ENCODE measurements around the gene ENHO.
A peak's percentile ranks its signal among the peaks of the same experiment; 100 is the strongest.

The ENHO gene

GRCh38 chr9:34557426-34558321 lies 34.9 kb upstream of the ENHO start:
- Histone ChIP-seq H3K27ac (ENCODE audit: low read depth, low read length) (no peak overlapping the region), H3K27me3 (ENCODE audit: control insufficient read depth in 5 of 5, insufficient read depth in 4 of 5, low read length in 5 of 5) (peaks cover 0 to 18% (median 3%) of the 10 kb centered on the region in 5 donors), H3K4me1 (ENCODE audit: control insufficient read depth in 5 of 5, insufficient read depth in 5 of 5, low read length in 5 of 5) (peaks cover 2 to 37% (median 24%) of the 10 kb centered on the region in 5 donors)

DNA sequence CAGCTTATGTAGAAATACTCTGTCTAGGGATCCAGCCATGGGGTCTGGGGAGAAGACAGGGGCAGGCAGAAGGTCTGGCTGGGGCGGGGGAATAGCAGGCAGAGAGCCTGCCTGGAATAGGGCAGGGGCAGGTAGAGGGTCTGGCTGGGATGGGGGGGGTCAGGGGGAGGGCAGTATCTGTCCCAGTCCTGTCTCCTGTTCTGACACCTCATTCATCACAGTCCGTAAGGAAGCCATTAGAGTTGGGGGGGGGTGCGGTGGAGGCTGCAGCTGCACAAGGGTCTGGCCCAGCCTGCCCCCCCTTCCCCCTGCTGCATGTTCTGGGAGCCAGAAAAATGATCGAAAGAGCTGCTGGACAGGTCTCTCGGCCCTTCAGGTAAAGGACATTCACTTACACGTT lies 34.2 kb upstream of the ENHO start:
- Histone ChIP-seq H3K27me3 (ENCODE audit: control insufficient read depth in 5 of 5, insufficient read depth in 4 of 5, low read length in 5 of 5) (peaks cover 0 to 18% (median 3%) of the 10 kb centered on the region in 5 donors), H3K4me3 (ENCODE audit: low read depth in 1 of 5, low read length in 5 of 5) (no peak overlapping the region), H3K36me3 (ENCODE audit: control insufficient read depth in 5 of 5, insufficient read depth in 5 of 5, low read length in 5 of 5) (peaks cover 0 to 36% (median 16%) of the 10 kb centered on the region in 5 donors)

More at GRCh38 chr9:34557426-34558321, 34.9 kb upstream of the ENHO start:
- Histone ChIP-seq H3K9me3 (ENCODE audit: control insufficient read depth in 5 of 5, low read length in 5 of 5) (peaks cover 0 to 6% (median 0%) of the 10 kb centered on the region in 5 donors), H3K4me3 (ENCODE audit: low read depth in 1 of 5, low read length in 5 of 5) (no peak overlapping the region), H3K36me3 (ENCODE audit: control insufficient read depth in 5 of 5, insufficient read depth in 5 of 5, low read length in 5 of 5) (peaks cover 0 to 31% (median 15%) of the 10 kb centered on the region in 5 donors), H3K9ac (ENCODE audit: low read length in 5 of 5) (no peak overlapping the region)

DNA sequence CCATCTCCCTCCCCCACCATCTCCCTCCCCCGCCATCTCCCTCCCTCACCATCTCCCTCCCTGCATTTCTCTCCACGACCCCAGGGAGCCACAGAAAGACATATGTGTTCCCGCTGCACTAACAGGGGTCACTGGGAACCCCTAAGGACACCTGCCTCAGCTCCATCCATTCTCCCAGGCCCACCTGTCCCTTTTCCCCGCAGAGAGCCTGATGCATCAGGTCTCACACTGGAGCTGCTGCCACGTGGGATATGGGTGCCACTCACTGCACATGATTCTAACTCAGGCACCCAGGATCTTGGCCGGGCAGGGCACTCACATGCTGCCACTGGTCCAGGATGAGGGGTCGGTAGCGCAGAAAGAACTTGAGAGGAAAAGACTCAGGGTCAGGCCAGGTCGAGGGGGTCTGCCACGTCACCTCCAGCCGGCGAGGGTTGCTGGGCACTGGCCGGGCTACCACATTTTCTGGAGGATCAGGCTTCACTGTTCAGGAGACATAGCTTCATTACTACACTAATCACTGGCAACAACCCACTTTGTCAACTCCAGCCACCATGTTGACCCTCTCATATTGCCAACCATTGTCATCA lies 33.2 kb upstream of the ENHO start:
- Histone ChIP-seq H3K9ac (ENCODE audit: low read length in 5 of 5) (no peak overlapping the region), H3K36me3 (ENCODE audit: control insufficient read depth in 5 of 5, insufficient read depth in 5 of 5, low read length in 5 of 5) (peaks cover 0 to 39% (median 18%) of the 10 kb centered on the region in 5 donors), H3K27me3 (ENCODE audit: control insufficient read depth in 5 of 5, insufficient read depth in 4 of 5, low read length in 5 of 5) (peaks cover 0 to 18% (median 3%) of the 10 kb centered on the region in 5 donors), H3K4me3 (ENCODE audit: low read depth in 1 of 5, low read length in 5 of 5) (no peak overlapping the region), H3K27ac (ENCODE audit: low read depth, low read length) (no peak overlapping the region), H3K9me3 (ENCODE audit: control insufficient read depth in 5 of 5, low read length in 5 of 5) (no peaks in the 10 kb centered on the region), H3K4me1 (ENCODE audit: control insufficient read depth in 5 of 5, insufficient read depth in 5 of 5, low read length in 5 of 5) (peaks cover 2 to 36% (median 24%) of the 10 kb centered on the region in 5 donors)

More for the DNA sequence above, 34.2 kb upstream of the ENHO start:
- Histone ChIP-seq H3K27ac (ENCODE audit: low read depth, low read length) (no peak overlapping the region), H3K4me1 (ENCODE audit: control insufficient read depth in 5 of 5, insufficient read depth in 5 of 5, low read length in 5 of 5) (peaks cover 2 to 37% (median 24%) of the 10 kb centered on the region in 5 donors), H3K9me3 (ENCODE audit: control insufficient read depth in 5 of 5, low read length in 5 of 5) (peaks cover 0 to 1% (median 0%) of the 10 kb centered on the region in 5 donors), H3K9ac (ENCODE audit: low read length in 5 of 5) (no peak overlapping the region)

- peaks cover 2 to 31% (median 20%) of the 10 kb centered on the region in 5 donors for H3K4me1 ChIP-seq (ENCODE audit: control insufficient read depth in 5 of 5, insufficient read depth in 5 of 5, low read length in 5 of 5)
- H3K9ac ChIP-seq (ENCODE audit: low read length in 5 of 5), result no peak overlapping the region
- H3K36me3 ChIP-seq (ENCODE audit: control insufficient read depth in 5 of 5, insufficient read depth in 5 of 5, low read length in 5 of 5), result peaks cover 0 to 39% (median 18%) of the 10 kb centered on the region in 5 donors
- H3K9me3 ChIP-seq (ENCODE audit: control insufficient read depth in 5 of 5, low read length in 5 of 5), result no peaks in the 10 kb centered on the region
- H3K27ac ChIP-seq (ENCODE audit: low read depth, low read length), result no peak overlapping the region
- H3K27me3 ChIP-seq (ENCODE audit: control insufficient read depth in 5 of 5, insufficient read depth in 4 of 5, low read length in 5 of 5), result peaks cover 0 to 18% (median 3%) of the 10 kb centered on the region in 5 donors
- H3K4me3 ChIP-seq (ENCODE audit: low read depth in 1 of 5, low read length in 5 of 5), result no peak overlapping the region
Observed at GRCh38 chr9:34555500-34555899, 32.7 kb upstream of the ENHO start.

DNA sequence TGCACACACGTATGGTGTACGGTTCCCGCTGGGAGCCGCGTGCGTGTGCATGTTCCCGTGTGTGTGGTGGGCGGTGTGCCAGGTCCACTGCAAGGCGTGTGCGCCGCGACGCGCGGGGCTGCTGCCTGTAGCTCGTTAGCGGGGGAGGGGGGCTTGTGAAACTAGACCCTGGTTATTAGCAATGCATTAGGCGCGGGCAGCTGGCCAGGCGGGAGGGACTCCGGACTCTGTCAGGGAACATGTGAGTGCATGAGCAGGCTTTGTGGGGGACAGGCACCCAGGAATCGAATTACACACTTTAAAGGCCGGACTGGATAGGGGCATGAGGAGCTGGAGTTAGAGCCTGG lies 32.2 kb upstream of the ENHO start:
- Histone ChIP-seq H3K36me3 (ENCODE audit: control insufficient read depth in 5 of 5, insufficient read depth in 5 of 5, low read length in 5 of 5) (peaks cover 0 to 39% (median 18%) of the 10 kb centered on the region in 5 donors), H3K9me3 (ENCODE audit: control insufficient read depth in 5 of 5, low read length in 5 of 5) (no peaks in the 10 kb centered on the region), H3K27ac (ENCODE audit: low read depth, low read length) (no peak overlapping the region), H3K27me3 (ENCODE audit: control insufficient read depth in 5 of 5, insufficient read depth in 4 of 5, low read length in 5 of 5) (peaks cover 0 to 13% (median 3%) of the 10 kb centered on the region in 5 donors), H3K4me3 (ENCODE audit: low read depth in 1 of 5, low read length in 5 of 5) (no peak overlapping the region), H3K4me1 (ENCODE audit: control insufficient read depth in 5 of 5, insufficient read depth in 5 of 5, low read length in 5 of 5) (peaks cover 2 to 25% (median 14%) of the 10 kb centered on the region in 5 donors), H3K9ac (ENCODE audit: low read length in 5 of 5) (no peak overlapping the region)

DNA sequence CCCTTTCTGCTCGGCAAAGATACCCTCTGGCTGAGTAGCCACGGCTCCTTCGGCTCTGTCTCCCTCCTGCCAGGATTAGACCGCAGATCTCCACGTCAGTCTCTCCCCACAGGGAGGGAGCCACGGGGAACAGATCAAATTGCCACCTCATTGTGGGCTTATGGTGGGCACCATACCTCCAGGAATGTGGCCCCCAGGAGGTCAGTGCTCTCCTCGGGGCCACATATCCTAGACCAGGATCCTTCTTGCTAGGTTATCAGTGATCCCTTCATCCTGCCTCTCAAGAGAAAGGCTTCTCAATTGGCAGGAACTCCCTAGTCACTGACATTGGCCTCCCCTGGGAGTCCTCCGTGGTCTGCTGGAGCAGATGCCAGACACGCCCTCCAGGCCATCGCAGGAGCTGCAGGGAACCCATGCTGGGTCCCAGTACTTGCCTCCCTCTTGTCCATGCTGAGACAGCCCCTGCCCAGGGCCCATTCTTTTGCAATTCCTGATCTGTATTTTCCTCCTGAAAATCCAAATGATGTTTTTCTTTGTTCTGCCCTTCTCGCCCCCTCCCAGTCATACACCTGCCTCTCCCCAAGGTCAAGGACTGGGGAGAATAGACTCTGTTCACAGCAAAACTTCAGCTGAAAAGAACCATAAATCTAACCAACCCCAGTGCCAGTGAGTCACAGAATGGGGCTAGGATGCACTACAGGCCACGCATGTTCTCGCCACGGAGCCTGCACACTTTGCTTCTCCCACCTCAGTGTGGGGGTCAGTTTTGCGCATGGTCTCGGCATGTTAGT lies 31.6 kb upstream of the ENHO start:
- peaks cover 0 to 39% (median 18%) of the 10 kb centered on the region in 5 donors for H3K36me3 ChIP-seq (ENCODE audit: control insufficient read depth in 5 of 5, insufficient read depth in 5 of 5, low read length in 5 of 5)
- no peak overlapping the region for H3K4me3 ChIP-seq (ENCODE audit: low read depth in 1 of 5, low read length in 5 of 5)
- peaks cover 0 to 12% (median 3%) of the 10 kb centered on the region in 5 donors for H3K27me3 ChIP-seq (ENCODE audit: control insufficient read depth in 5 of 5, insufficient read depth in 4 of 5, low read length in 5 of 5)
- peaks cover 2 to 20% (median 10%) of the 10 kb centered on the region in 5 donors for H3K4me1 ChIP-seq (ENCODE audit: control insufficient read depth in 5 of 5, insufficient read depth in 5 of 5, low read length in 5 of 5)
- no peak overlapping the region for H3K27ac ChIP-seq (ENCODE audit: low read depth, low read length)
- H3K9ac ChIP-seq (ENCODE audit: low read length in 5 of 5), result peak overlapping the region in 1 of 5 donors; percentile 28
- no peaks in the 10 kb centered on the region for H3K9me3 ChIP-seq (ENCODE audit: control insufficient read depth in 5 of 5, low read length in 5 of 5)

GRCh38 chr9:34553511-34554021 lies 30.8 kb upstream of the ENHO start:
- Histone ChIP-seq H3K9ac (ENCODE audit: low read length in 5 of 5) (no peak overlapping the region), H3K27ac (ENCODE audit: low read depth, low read length) (no peak overlapping the region), H3K27me3 (ENCODE audit: control insufficient read depth in 5 of 5, insufficient read depth in 4 of 5, low read length in 5 of 5) (peaks cover 0 to 7% (median 0%) of the 10 kb centered on the region in 5 donors), H3K36me3 (ENCODE audit: control insufficient read depth in 5 of 5, insufficient read depth in 5 of 5, low read length in 5 of 5) (peaks cover 0 to 39% (median 18%) of the 10 kb centered on the region in 5 donors), H3K9me3 (ENCODE audit: control insufficient read depth in 5 of 5, low read length in 5 of 5) (no peaks in the 10 kb centered on the region), H3K4me1 (ENCODE audit: control insufficient read depth in 5 of 5, insufficient read depth in 5 of 5, low read length in 5 of 5) (peaks cover 2 to 14% (median 6%) of the 10 kb centered on the region in 5 donors), H3K4me3 (ENCODE audit: low read depth in 1 of 5, low read length in 5 of 5) (no peak overlapping the region)

GRCh38 chr9:34552986-34553385 lies 30.2 kb upstream of the ENHO start:
- peaks cover 0 to 39% (median 18%) of the 10 kb centered on the region in 5 donors for H3K36me3 ChIP-seq (ENCODE audit: control insufficient read depth in 5 of 5, insufficient read depth in 5 of 5, low read length in 5 of 5)
- no peaks in the 10 kb centered on the region for H3K9me3 ChIP-seq (ENCODE audit: control insufficient read depth in 5 of 5, low read length in 5 of 5)
- H3K4me1 ChIP-seq (ENCODE audit: control insufficient read depth in 5 of 5, insufficient read depth in 5 of 5, low read length in 5 of 5), result peaks cover 2 to 14% (median 6%) of the 10 kb centered on the region in 5 donors
- peaks cover 0 to 7% (median 0%) of the 10 kb centered on the region in 5 donors for H3K27me3 ChIP-seq (ENCODE audit: control insufficient read depth in 5 of 5, insufficient read depth in 4 of 5, low read length in 5 of 5)
- H3K9ac ChIP-seq (ENCODE audit: low read length in 5 of 5), result no peak overlapping the region
- H3K4me3 ChIP-seq (ENCODE audit: low read depth in 1 of 5, low read length in 5 of 5), result no peak overlapping the region
- H3K27ac ChIP-seq (ENCODE audit: low read depth, low read length), result no peak overlapping the region

- H3K27ac ChIP-seq (ENCODE audit: low read depth, low read length), result no peak overlapping the region
- no peak overlapping the region for H3K4me3 ChIP-seq (ENCODE audit: low read depth in 1 of 5, low read length in 5 of 5)
- peaks cover 0 to 38% (median 18%) of the 10 kb centered on the region in 5 donors for H3K36me3 ChIP-seq (ENCODE audit: control insufficient read depth in 5 of 5, insufficient read depth in 5 of 5, low read length in 5 of 5)
- peaks cover 2 to 16% (median 7%) of the 10 kb centered on the region in 5 donors for H3K4me1 ChIP-seq (ENCODE audit: control insufficient read depth in 5 of 5, insufficient read depth in 5 of 5, low read length in 5 of 5)
- no peak overlapping the region for H3K9ac ChIP-seq (ENCODE audit: low read length in 5 of 5)
- H3K27me3 ChIP-seq (ENCODE audit: control insufficient read depth in 5 of 5, insufficient read depth in 4 of 5, low read length in 5 of 5), result peaks cover 0 to 5% (median 1%) of the 10 kb centered on the region in 5 donors
- no peaks in the 10 kb centered on the region for H3K9me3 ChIP-seq (ENCODE audit: control insufficient read depth in 5 of 5, low read length in 5 of 5)
Observed at GRCh38 chr9:34552606-34552981, 29.8 kb upstream of the ENHO start.

Data from subcutaneous abdominal adipose tissue (tissue), 5 donors.